Panc1 (cell line): ENCODE data around the gene TMEM132C. TPM values are rescaled to one million over a fixed set of nuclear protein-coding genes. Genes with fewer than 3 reads are reported as not detected.

Source experiments
- ATAC-seq: fragments of 200-7000 bp; cut with Tn5 transposase; 2 replicates; pipeline ENCODE4 v1.9.1; 2020; ENCODE audit warnings: mild to moderate bottlenecking, moderate library complexity
- BruUV-seq: library from RNA; stranded (reverse); fragments of 400-500 nt; replicated peaks from 2 replicates; lab custom pipeline; 2021; lab: Mats Ljungman, UMichigan
- CTCF ChIA-PET: fragments of 300-600 bp; sonication (Branson Sonifier 250); formaldehyde crosslinking; loops from one replicate; lab custom pipeline; 2022; ENCODE audit warnings: antibody characterized with exemption; lab: Charles Lee
- POLR2A ChIA-PET: fragments of 300-600 bp; sonication (Branson Sonifier 250); formaldehyde crosslinking; loops from one replicate; lab custom pipeline; 2022; ENCODE audit warnings: antibody characterized with exemption; lab: Charles Lee
- DNase-seq: peaks from one replicate; pipeline ENCODE4 v3.0.0-alpha.2; 2010; ENCODE audit warnings: low read depth, low spot score
- H3K27ac ChIP-seq: 2 replicates; pipeline ENCODE4 v1.5.1; 2011; ENCODE audit warnings: mild to moderate bottlenecking, low read length, inconsistent platforms
- H3K27me3 ChIP-seq: fragments of 200-500 bp; sonication (Bioruptor generic); 2 replicates; pipeline ENCODE4 v1.6.0; 2014; ENCODE audit warnings: low read length, inconsistent platforms; ENCODE audit not compliant: control insufficient read depth, insufficient read depth
- H3K36me3 ChIP-seq: fragments of 200-500 bp; sonication (Bioruptor generic); 2 replicates; pipeline ENCODE4 v1.5.1; 2014; ENCODE audit warnings: inconsistent platforms, mild to moderate bottlenecking, low read length, moderate library complexity; ENCODE audit not compliant: control insufficient read depth, insufficient read depth
- H3K4me1 ChIP-seq: 2 replicates; pipeline ENCODE4 v1.5.1; 2011; ENCODE audit warnings: inconsistent platforms, mild to moderate bottlenecking, low read length, moderate library complexity; ENCODE audit not compliant: control insufficient read depth, insufficient read depth
- H3K4me3 ChIP-seq, 2 experiments: 2 replicates each; pipeline ENCODE4 v1.5.1; 2011 to 2012; ENCODE audit warnings: low read depth in 2 of 2, low read length in 2 of 2, mild to moderate bottlenecking in 2 of 2, inconsistent platforms in 1 of 2, moderate library complexity in 1 of 2
- H3K9me3 ChIP-seq: fragments of 200-500 bp; sonication (Bioruptor generic); 2 replicates; pipeline ENCODE4 v1.5.1; 2014; ENCODE audit warnings: low read depth, mild to moderate bottlenecking, inconsistent platforms, low read length, moderate library complexity; ENCODE audit not compliant: control insufficient read depth, insufficient read depth
- CTCF ChIP-seq: fragments of 450-650 bp; IDR thresholded peaks from 2 replicates; pipeline ENCODE4 v1.5.1; 2017; ENCODE audit warnings: mild to moderate bottlenecking
- POLR2AphosphoS5 ChIP-seq: IDR thresholded peaks from 2 replicates; pipeline ENCODE4 v1.6.1; 2012; ENCODE audit warnings: mild to moderate bottlenecking, low read depth, low read length, moderate library complexity
- REST ChIP-seq, 2 experiments: IDR thresholded peaks; 2 replicates each; pipeline ENCODE4 v1.6.1; 2011 to 2012; ENCODE audit warnings: low read depth in 2 of 2, control low read depth in 1 of 2, low read length in 1 of 2, mild to moderate bottlenecking in 1 of 2, moderate library complexity in 1 of 2; ENCODE audit not compliant: insufficient read depth in 1 of 2
- SIN3A ChIP-seq: IDR thresholded peaks from 2 replicates; pipeline ENCODE4 v1.6.1; 2012; ENCODE audit warnings: low read depth, mild to moderate bottlenecking, low read length, moderate library complexity, borderline replicate concordance; ENCODE audit not compliant: insufficient read depth
- TCF7L2 ChIP-seq: IDR thresholded peaks from 2 replicates; pipeline ENCODE4 v1.6.1; 2011; ENCODE audit warnings: mild to moderate bottlenecking, low read depth, low read length, inconsistent platforms
- in situ Hi-C: cut with HindIII; loops from 2 replicates; pipeline ENCODE4 v1.10.0; 2016; ENCODE audit warnings: low sequenced_read_pairs, low pct_unique_long_range_greater_than_20kb
- intact Hi-C: fragments of 100-400 bp; cut with micrococcal nuclease; formaldehyde crosslinking; loops from one replicate; pipeline ENCODE4 v1.10.0; 2022; ENCODE audit not compliant: unreplicated experiment
- total RNA-seq: library from RNA; stranded (reverse); gene quantifications from one replicate; pipeline ENCODE4 v1.2.1, GENCODE V29; 2021; ENCODE audit not compliant: unreplicated experiment

TMEM132C gene
- total RNA-seq, 1 experiment from 2014 or later, result not detected

- Histone ChIP-seq H3K27me3 (no peaks in the 10 kb centered on the region), H3K36me3 (no peaks in the 10 kb centered on the region), H3K9me3 (no peaks in the 10 kb centered on the region), H3K27ac (no peak overlapping the region), H3K4me1 (no peaks in the 10 kb centered on the region), H3K4me3 (no peak overlapping the region)
- ATAC-seq (no peak), DNase-seq (no peak)
- ChIA-PET POLR2A (no interaction called here), CTCF (no interaction called here)
- in situ Hi-C loops, result no loop called here
- no peak for TF ChIP-seq TCF7L2
- no peak for TF ChIP-seq CTCF
- TF ChIP-seq POLR2AphosphoS5, result no peak
- TF ChIP-seq REST (IDR thresholded peaks at IDR 0.05; ENCODE audit: insufficient read depth in 1 of 2, low read depth in 2 of 2, low read length in 1 of 2), result no peak
- TF ChIP-seq SIN3A, result no peak
- BruUV-seq, result no TSS peak
- intact Hi-C loops, result no loop called here
These were observed 397.5 kb downstream of the TMEM132C start for GRCh38 chr12:128664501-128664900.

- Histone ChIP-seq H3K27ac (no peak overlapping the region), H3K9me3 (no peaks in the 10 kb centered on the region), H3K27me3 (no peaks in the 10 kb centered on the region), H3K4me1 (no peaks in the 10 kb centered on the region), H3K4me3 (no peak overlapping the region), H3K36me3 (no peaks in the 10 kb centered on the region)
- intact Hi-C loops, result no loop called here
- BruUV-seq, result no TSS peak
- ChIA-PET CTCF (no interaction called here), POLR2A (no interaction called here)
- in situ Hi-C loops, result no loop called here
- ATAC-seq, result no peak
- DNase-seq, result no peak
- TF ChIP-seq SIN3A, result no peak
- TF ChIP-seq CTCF, result no peak
- no peak for TF ChIP-seq POLR2AphosphoS5
- no peak for TF ChIP-seq TCF7L2
- TF ChIP-seq REST (IDR thresholded peaks at IDR 0.05; ENCODE audit: insufficient read depth in 1 of 2, low read depth in 2 of 2, low read length in 1 of 2), result no peak
These were observed 400.2 kb downstream of the TMEM132C start for GRCh38 chr12:128667193-128667592.
